HEK293 (cell line): ENCODE results near the gene LIMK2.

ENCODE experiments used
- CTCF ChIA-PET: fragments of 350-600 bp; formaldehyde crosslinking; extraction: SDS; loops from one replicate; lab custom pipeline; 2021; ENCODE audit warnings: antibody characterized with exemption; lab: Yijun Ruan, JAX
- POLR2A ChIA-PET: fragments of 300-600 bp; formaldehyde crosslinking; extraction: SDS; loops from one replicate; lab custom pipeline; 2020; ENCODE audit warnings: antibody characterized with exemption, inconsistent platforms; lab: Yijun Ruan, JAX
- H3K27ac ChIP-seq: fragments of 200-500 bp; sonication (Bioruptor generic); 2 replicates; pipeline ENCODE4 v1.5.1; 2014; ENCODE audit warnings: low read depth, low read length, control low read depth, inconsistent platforms; ENCODE audit errors: extremely low read depth
- H3K36me3 ChIP-seq, 2 experiments: fragments of 200-500 bp in 1 of 2; sonication (Bioruptor generic) in 1 of 2; 1 replicate in 1 of 2; 2 replicates in 1 of 2; pipeline ENCODE4 v1.5.1; 2014 to 2017; ENCODE audit warnings: inconsistent platforms in 2 of 2, low read length in 2 of 2; ENCODE audit not compliant: control insufficient read depth in 2 of 2, insufficient read depth in 1 of 2
- H3K4me1 ChIP-seq: fragments of 200-500 bp; sonication (Bioruptor generic); 2 replicates; pipeline ENCODE4 v1.5.1; 2014; ENCODE audit warnings: mild to moderate bottlenecking, low read length, inconsistent platforms; ENCODE audit not compliant: control insufficient read depth, insufficient read depth
- H3K4me3 ChIP-seq: 2 replicates; pipeline ENCODE4 v1.5.1; 2011; ENCODE audit warnings: low read depth, mild to moderate bottlenecking, control low read depth, low read length, moderate library complexity
- H3K9me3 ChIP-seq: fragments of 200-500 bp; sonication (Bioruptor generic); 2 replicates; pipeline ENCODE4 v1.5.1; 2014; ENCODE audit warnings: low read depth, low read length, inconsistent platforms; ENCODE audit not compliant: control insufficient read depth, insufficient read depth
- BCL11A ChIP-seq: fragments of 450-650 bp; formaldehyde crosslinking; IDR thresholded peaks from 2 replicates; pipeline ENCODE4 v1.5.1; 2016; ENCODE audit warnings: low read depth, missing biosample characterization, missing genetic modification characterization
- CTCF ChIP-seq: fragments of 450-650 bp; formaldehyde crosslinking; IDR thresholded peaks from 2 replicates; pipeline ENCODE4 v1.5.1; 2016; ENCODE audit warnings: missing biosample characterization, missing genetic modification characterization
- GLI2 ChIP-seq: fragments of 450-650 bp; formaldehyde crosslinking; IDR thresholded peaks from 2 replicates; pipeline ENCODE4; 2017; ENCODE audit warnings: missing biosample characterization, missing genetic modification characterization, low read depth, borderline replicate concordance
- PATZ1 ChIP-seq: fragments of 450-650 bp; formaldehyde crosslinking; IDR thresholded peaks from 2 replicates; pipeline ENCODE4 v1.5.1; 2016; ENCODE audit warnings: missing biosample characterization, missing genetic modification characterization
- PRDM1 ChIP-seq: fragments of 450-650 bp; formaldehyde crosslinking; IDR thresholded peaks from 2 replicates; pipeline ENCODE4; 2016; ENCODE audit warnings: missing biosample characterization, missing genetic modification characterization
- TRIM28 ChIP-seq: IDR thresholded peaks from 2 replicates; pipeline ENCODE4 v1.6.1; 2011; ENCODE audit warnings: low read length, control low read depth, borderline replicate concordance
- ZNF112 ChIP-seq: fragments of 450-650 bp; formaldehyde crosslinking; IDR thresholded peaks from 2 replicates; pipeline ENCODE4 v1.5.0; 2017; ENCODE audit warnings: missing biosample characterization, missing genetic modification characterization
- ZNF114 ChIP-seq: fragments of 450-650 bp; formaldehyde crosslinking; IDR thresholded peaks from 2 replicates; pipeline ENCODE4 v1.5.0; 2017; ENCODE audit warnings: missing biosample characterization, missing genetic modification characterization
- ZNF155 ChIP-seq: fragments of 450-650 bp; formaldehyde crosslinking; IDR thresholded peaks from 2 replicates; pipeline ENCODE4 v1.5.1; 2016; ENCODE audit warnings: missing biosample characterization, missing genetic modification characterization
- ZNF174 ChIP-seq: fragments of 450-650 bp; formaldehyde crosslinking; IDR thresholded peaks from 2 replicates; pipeline ENCODE4 v1.5.0; 2017; ENCODE audit warnings: missing biosample characterization, mild to moderate bottlenecking, missing genetic modification characterization
- ZNF513 ChIP-seq: fragments of 450-650 bp; IDR thresholded peaks from 2 replicates; pipeline ENCODE4 v1.5.1; 2018; ENCODE audit warnings: missing biosample characterization, missing genetic modification characterization
- ZNF561 ChIP-seq: fragments of 450-650 bp; IDR thresholded peaks from 2 replicates; pipeline ENCODE4 v1.5.1; 2018; ENCODE audit warnings: missing biosample characterization, missing genetic modification characterization, borderline replicate concordance
- ZNF623 ChIP-seq: fragments of 450-650 bp; formaldehyde crosslinking; IDR thresholded peaks from 2 replicates; pipeline ENCODE4 v1.5.1; 2016; ENCODE audit warnings: missing biosample characterization, missing genetic modification characterization
- ZNF654 ChIP-seq: fragments of 450-650 bp; formaldehyde crosslinking; IDR thresholded peaks from 2 replicates; pipeline ENCODE4 v1.5.1; 2016; ENCODE audit warnings: low read depth, missing biosample characterization, missing genetic modification characterization
- ZNF658 ChIP-seq: fragments of 450-650 bp; formaldehyde crosslinking; IDR thresholded peaks from 2 replicates; pipeline ENCODE4; 2016; ENCODE audit warnings: missing biosample characterization, missing genetic modification characterization
- ZSCAN16 ChIP-seq: fragments of 450-650 bp; formaldehyde crosslinking; IDR thresholded peaks from 2 replicates; pipeline ENCODE4 v1.5.1; 2016; ENCODE audit warnings: missing biosample characterization, missing genetic modification characterization
- ZSCAN30 ChIP-seq: fragments of 450-650 bp; IDR thresholded peaks from 2 replicates; pipeline ENCODE4 v1.5.1; 2018; ENCODE audit warnings: missing biosample characterization, mild to moderate bottlenecking, missing genetic modification characterization, moderate library complexity
- TF ChIP-seq, protein P1 (sequence below): IDR thresholded peaks from 2 replicates; pipeline ENCODE4 v1.6.1; 2011; ENCODE audit warnings: mild to moderate bottlenecking, low read depth, low read length, borderline replicate concordance
- TF ChIP-seq, protein P2 (sequence below): fragments of 450-650 bp; formaldehyde crosslinking; IDR thresholded peaks from 2 replicates; pipeline ENCODE4 v1.5.1; 2016; ENCODE audit warnings: missing biosample characterization, missing genetic modification characterization
- TF ChIP-seq, protein P3 (sequence below): fragments of 450-650 bp; formaldehyde crosslinking; IDR thresholded peaks from 2 replicates; pipeline ENCODE4 v1.5.1; 2017; ENCODE audit warnings: missing biosample characterization, missing genetic modification characterization

The LIMK2 gene

GRCh38 chr22:31230155-31230870 is 18.2 kb downstream of the LIMK2 start:
- peaks cover 0 to 9% of the 10 kb centered on the region in 2 experiments; a peak in 2 of 3 replicates for H3K36me3 ChIP-seq
- TF ChIP-seq, protein P1, sequence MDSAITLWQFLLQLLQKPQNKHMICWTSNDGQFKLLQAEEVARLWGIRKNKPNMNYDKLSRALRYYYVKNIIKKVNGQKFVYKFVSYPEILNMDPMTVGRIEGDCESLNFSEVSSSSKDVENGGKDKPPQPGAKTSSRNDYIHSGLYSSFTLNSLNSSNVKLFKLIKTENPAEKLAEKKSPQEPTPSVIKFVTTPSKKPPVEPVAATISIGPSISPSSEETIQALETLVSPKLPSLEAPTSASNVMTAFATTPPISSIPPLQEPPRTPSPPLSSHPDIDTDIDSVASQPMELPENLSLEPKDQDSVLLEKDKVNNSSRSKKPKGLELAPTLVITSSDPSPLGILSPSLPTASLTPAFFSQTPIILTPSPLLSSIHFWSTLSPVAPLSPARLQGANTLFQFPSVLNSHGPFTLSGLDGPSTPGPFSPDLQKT: no peak
- peak; percentile 19 for TF ChIP-seq PRDM1 (tag by site-specific recombination)
- ChIA-PET CTCF (interaction anchor here (0.6 to 7.2 kb wide), 17 partner anchors 10 to 143 kb away, joined by 3 to 70 read pairs (median 4); partner anchors contain the start of genes LIMK2 and SELENOM), POLR2A (interaction anchor here (0.9 kb wide), 1 partner anchor 280 kb away, joined by 3 read pairs; no protein-coding TSS in a partner anchor)
- no peak overlapping the region for H3K27ac ChIP-seq
- H3K9me3 ChIP-seq: no peaks in the 10 kb centered on the region
- H3K4me1 ChIP-seq: no peaks in the 10 kb centered on the region
- no peak overlapping the region for H3K4me3 ChIP-seq

DNA sequence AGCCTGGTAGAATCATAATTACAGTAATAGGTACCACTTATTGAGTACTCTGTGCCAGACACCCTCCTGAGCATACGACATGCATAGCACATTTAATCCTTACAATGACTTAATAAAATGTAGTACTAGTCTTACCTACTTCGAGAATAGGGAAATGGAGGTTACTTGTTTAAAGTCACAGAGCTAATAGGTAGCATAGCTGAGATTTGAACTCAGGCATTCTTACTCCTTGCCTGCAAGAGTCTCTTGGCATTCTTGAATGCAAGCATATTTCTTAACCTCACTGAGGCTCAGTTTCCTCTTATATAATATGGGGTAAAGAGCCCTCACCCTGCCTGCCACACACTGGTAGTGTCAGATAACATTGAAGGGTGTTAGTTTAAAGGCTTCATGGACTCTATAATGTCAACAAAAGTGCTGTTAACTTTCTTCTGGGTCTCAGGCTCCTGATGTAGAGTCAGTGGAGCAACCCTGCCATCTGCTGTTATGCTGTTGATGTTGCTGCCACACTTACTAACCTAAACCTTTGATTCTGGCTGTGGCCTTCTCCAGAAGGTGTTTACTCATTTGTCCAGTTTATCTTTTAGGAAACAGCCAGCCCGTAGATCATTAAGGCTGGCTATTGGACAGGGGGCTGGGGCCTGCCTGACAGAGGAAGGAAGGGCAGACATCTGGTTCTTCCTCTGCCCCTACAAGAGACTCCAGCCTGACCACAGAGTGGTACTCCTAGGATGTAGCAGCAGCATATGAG is 18.9 kb downstream of the LIMK2 start:
- Histone ChIP-seq H3K9me3 (no peaks in the 10 kb centered on the region), H3K27ac (no peak overlapping the region), H3K36me3 (peaks cover 0 to 3% of the 10 kb centered on the region in 2 experiments; a peak in 2 of 3 replicates), H3K4me3 (no peak overlapping the region), H3K4me1 (no peaks in the 10 kb centered on the region)
- CTCF ChIA-PET: interaction anchor here (0.6 to 7.2 kb wide), 29 partner anchors 9 to 639 kb away, joined by 3 to 70 read pairs (median 4); partner anchors contain the start of genes LIMK2, PES1, PIK3IP1 and SELENOM
- POLR2A ChIA-PET: no interaction called here
- TF ChIP-seq ZNF112: no peak
- TF ChIP-seq, protein P2, sequence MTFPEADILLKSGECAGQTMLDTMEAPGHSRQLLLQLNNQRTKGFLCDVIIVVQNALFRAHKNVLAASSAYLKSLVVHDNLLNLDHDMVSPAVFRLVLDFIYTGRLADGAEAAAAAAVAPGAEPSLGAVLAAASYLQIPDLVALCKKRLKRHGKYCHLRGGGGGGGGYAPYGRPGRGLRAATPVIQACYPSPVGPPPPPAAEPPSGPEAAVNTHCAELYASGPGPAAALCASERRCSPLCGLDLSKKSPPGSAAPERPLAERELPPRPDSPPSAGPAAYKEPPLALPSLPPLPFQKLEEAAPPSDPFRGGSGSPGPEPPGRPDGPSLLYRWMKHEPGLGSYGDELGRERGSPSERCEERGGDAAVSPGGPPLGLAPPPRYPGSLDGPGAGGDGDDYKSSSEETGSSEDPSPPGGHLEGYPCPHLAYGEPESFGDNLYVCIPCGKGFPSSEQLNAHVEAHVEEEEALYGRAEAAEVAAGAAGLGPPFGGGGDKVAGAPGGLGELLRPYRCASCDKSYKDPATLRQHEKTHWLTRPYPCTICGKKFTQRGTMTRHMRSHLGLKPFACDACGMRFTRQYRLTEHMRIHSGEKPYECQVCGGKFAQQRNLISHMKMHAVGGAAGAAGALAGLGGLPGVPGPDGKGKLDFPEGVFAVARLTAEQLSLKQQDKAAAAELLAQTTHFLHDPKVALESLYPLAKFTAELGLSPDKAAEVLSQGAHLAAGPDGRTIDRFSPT: no peak
- peak; percentile 71 for TF ChIP-seq ZSCAN30 (tag by site-specific recombination)
- TF ChIP-seq BCL11A (tag by site-specific recombination): no peak
- 0 out of 2 replicates have a peak, but pooled peaks have one; percentile 19 for TF ChIP-seq PATZ1 (tag by site-specific recombination)
- no peak for TF ChIP-seq ZNF658 (tag by site-specific recombination)
- no peak for TF ChIP-seq GLI2
- TF ChIP-seq, protein P3, sequence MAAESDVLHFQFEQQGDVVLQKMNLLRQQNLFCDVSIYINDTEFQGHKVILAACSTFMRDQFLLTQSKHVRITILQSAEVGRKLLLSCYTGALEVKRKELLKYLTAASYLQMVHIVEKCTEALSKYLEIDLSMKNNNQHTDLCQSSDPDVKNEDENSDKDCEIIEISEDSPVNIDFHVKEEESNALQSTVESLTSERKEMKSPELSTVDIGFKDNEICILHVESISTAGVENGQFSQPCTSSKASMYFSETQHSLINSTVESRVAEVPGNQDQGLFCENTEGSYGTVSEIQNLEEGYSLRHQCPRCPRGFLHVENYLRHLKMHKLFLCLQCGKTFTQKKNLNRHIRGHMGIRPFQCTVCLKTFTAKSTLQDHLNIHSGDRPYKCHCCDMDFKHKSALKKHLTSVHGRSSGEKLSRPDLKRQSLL (tag by site-specific recombination): peak; percentile 43; the same call in 1 of the 2 replicates
- 0 out of 2 replicates have a peak, but pooled peaks have one; percentile 2 for TF ChIP-seq PRDM1 (tag by site-specific recombination)
- no peak for TF ChIP-seq ZNF155 (tag by site-specific recombination)
- no peak for TF ChIP-seq ZNF174 (tag by site-specific recombination)
- no peak for TF ChIP-seq ZNF114 (tag by site-specific recombination)
- TF ChIP-seq ZSCAN16: peak; percentile 88
- TF ChIP-seq ZNF561: peak; percentile 65
- no peak for TF ChIP-seq ZNF623 (tag by site-specific recombination)
- TF ChIP-seq ZNF513 (tag by site-specific recombination): no peak
- TF ChIP-seq ZNF654 (tag by site-specific recombination): peak; percentile 90
- peak; percentile 66; the same call in 1 of the 2 replicates for TF ChIP-seq TRIM28
- TF ChIP-seq CTCF (tag by site-specific recombination): peak; percentile 86
